GM21528 (cell line): Measurements from ENCODE around the gene C20orf204.
A peak's percentile ranks its signal among the peaks of the same experiment; 100 is the strongest.

ENCODE experiments used
- ATAC-seq: cut with Tn5 transposase; IDR thresholded peaks from one replicate; pipeline ENCODE4 v1.9.1; 2021; ENCODE audit warnings: mild to moderate bottlenecking, moderate library complexity; ENCODE audit not compliant: unreplicated experiment, low FRiP score

Gene C20orf204

GRCh38 chr20:64025826-64026412 is 10.1 kb upstream of the C20orf204 start:
- ATAC-seq, result no peak

- ATAC-seq, result no peak
Observed at GRCh38 chr20:64027981-64028685, 7.8 kb upstream of the C20orf204 start.

GRCh38 chr20:64029293-64030117 is 6.5 kb upstream of the C20orf204 start:
- no peak for ATAC-seq

DNA sequence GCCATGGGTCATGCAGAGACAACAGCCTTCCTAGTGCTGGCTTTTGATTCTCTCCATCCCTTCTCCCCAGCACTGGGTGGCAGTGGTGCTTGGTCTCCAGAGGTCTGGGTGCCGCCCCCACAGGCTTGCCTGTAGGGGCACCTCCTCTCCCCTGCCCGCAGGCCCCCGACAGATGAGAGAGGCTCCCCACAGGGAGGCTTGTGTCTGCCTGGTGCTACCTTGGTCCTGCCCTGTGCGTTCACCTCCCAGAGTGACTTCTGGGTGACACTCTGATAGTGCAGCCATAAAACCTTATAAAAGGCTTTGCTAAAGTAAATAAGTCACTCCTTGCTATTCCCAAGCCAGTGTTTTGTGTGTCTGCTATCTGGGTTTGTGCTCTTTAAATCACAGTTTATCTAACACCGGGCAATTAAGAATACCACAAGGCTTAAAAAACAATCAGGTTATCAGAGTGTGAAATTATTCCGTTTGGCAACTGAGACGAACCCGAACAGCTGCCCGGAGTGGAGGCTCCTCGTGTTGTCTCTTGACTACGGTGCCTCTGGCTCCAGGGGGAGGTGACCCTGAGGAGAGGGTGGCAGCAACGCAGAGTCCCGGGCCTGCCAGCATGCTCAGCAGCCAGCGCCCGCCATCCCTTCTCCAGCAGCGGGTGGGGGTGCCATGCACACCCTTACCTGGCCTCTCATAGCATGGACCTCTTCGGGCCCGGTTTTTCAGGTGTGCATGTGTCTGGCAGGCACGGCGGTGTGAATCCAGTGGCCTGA is 5.4 kb upstream of the C20orf204 start:
- ATAC-seq, result no peak

DNA sequence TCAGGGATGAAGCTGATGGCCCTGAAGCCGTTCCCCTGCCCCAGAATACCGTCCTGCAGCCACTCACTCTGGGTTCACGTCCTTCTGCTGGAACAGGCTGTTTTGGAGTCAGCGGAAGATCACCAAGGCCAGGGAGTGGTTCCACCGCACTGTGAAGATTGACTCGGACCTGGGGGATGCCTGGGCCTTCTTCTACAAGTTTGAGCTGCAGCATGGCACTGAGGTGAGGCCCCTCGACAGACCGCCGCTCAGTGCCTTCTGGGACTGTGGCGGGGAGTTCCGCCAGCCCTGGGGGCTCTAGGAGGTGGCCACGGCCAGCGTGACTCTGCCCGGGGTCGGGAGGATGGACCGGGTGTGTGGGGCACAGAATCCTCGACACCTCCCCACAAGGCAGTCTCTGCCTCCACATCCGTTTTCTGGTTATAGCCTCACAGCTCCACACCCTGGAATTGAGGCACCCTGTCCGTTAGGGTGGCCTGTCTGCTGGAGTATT is 4.1 kb upstream of the C20orf204 start:
- no peak for ATAC-seq

GRCh38 chr20:64032706-64033624 is 3.0 kb upstream of the C20orf204 start:
- no peak for ATAC-seq

GRCh38 chr20:64033981-64034493 is 1.9 kb upstream of the C20orf204 start:
- ATAC-seq, result no peak

GRCh38 chr20:64035066-64035932 is 683 bp upstream of the C20orf204 start:
- no peak for ATAC-seq

DNA sequence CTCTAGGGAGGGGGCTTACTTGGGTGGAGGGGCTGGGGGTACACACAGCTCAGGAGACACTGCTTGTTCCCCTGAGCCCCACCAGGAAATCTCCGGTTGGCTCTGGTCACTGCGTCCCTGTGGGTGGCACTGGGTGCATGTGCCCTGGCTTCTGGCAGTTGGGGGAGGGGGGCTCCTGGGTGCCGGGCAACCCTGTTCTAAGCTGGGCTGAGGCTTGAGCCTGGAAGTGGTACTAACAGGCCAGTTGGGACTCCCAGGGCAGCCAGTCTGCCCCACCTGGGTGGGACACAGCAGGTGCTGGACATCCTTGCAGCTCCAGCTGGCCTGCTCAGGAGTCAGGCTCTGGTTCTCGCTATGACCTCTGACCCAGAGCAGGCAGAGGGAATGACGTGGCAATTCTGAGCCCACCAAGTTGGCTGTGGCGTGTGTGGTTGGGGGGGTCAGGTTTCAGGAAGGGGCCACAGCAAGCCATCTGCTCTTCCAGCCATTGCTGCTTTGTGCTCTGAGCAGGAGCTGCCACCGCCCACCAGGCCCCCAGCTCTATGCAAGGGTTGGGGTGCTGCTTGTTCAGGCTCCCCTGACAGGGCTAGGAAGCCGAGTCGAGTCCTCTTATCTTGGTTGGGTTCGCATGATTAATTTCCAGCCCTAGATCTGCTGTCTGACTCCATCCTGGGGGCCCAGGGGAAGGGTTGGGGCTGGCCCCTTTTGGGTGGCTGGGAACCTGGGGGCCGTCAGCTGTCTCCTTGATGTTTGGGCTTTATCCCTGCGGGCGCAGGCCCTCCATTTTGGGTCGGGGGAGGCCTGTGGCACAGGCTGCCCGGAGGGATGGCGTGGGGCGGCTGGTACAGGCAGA is 590 bp downstream of the C20orf204 start:
- no peak for ATAC-seq

DNA sequence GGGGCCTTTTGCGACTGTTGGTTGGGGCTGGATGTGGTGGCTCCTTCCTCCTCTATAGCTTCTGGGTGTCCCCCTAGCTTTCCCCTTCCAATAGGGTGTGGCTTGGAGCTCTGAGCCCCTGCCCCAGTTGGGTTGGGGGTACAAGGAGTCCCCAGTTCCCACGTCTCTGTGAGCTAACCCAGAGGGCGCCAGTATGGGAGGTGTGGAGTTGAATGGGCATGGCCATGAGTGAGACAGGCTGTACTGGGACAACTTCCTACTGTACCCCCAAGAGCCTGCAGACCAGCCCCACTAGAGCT is 1.2 kb downstream of the C20orf204 start:
- no peak for ATAC-seq

GRCh38 chr20:64037498-64038213 is 1.7 kb downstream of the C20orf204 start:
- no peak for ATAC-seq

DNA sequence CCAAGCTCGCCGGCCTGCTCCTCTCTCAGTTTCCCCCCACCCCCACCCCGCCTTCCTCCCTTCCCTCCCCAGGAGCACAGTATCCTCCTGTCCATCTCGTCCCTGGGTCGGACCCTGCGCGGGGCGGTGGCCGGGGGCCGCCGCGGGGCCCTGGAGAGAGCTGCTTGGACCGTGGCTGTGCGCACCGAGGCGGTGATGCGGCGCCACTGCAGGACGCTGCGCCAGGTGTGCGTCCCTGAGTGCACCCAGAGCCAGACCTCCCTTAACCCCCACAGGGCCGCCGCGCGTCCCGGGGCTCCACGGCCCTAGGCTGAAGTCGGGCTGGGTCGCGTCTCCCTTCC is 2.2 kb downstream of the C20orf204 start:
- peak; percentile 18 for ATAC-seq

DNA sequence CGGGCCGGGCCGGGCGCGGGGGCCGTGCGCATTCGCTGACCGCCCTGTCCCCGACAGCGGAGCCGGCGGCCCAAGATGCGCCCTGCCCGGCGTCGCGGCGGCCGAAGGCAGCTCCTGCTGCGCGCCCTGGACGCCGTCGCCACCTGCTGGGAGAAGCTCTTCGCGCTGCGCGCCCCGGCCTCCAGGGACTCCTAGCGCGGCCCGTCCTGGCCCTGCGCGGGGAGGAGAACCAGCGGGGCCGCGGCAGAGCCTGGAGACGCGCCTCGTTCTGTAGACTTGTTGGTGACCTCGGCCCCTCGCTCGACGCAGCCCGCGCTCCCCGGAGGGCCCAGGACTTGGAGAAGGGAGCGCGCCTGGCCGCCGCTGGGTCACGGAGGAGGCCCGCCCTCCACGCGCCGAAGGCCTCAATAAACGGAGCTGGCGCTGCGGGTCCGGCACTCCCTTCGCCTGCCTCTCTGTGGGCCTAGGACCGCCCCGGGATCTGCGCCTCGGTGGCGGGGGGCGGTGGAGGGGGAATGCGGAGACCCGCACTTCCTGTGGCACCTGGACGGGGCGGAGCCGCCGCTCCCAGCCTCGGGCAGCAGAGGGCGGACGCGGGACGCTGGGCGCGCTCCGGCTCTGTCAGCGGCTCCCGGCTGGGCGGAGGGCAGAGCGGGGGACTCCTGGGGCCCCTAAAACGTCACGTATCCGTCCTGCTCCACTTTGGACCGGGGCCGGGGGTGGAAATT is 2.7 kb downstream of the C20orf204 start:
- ATAC-seq, result peak; percentile 58

DNA sequence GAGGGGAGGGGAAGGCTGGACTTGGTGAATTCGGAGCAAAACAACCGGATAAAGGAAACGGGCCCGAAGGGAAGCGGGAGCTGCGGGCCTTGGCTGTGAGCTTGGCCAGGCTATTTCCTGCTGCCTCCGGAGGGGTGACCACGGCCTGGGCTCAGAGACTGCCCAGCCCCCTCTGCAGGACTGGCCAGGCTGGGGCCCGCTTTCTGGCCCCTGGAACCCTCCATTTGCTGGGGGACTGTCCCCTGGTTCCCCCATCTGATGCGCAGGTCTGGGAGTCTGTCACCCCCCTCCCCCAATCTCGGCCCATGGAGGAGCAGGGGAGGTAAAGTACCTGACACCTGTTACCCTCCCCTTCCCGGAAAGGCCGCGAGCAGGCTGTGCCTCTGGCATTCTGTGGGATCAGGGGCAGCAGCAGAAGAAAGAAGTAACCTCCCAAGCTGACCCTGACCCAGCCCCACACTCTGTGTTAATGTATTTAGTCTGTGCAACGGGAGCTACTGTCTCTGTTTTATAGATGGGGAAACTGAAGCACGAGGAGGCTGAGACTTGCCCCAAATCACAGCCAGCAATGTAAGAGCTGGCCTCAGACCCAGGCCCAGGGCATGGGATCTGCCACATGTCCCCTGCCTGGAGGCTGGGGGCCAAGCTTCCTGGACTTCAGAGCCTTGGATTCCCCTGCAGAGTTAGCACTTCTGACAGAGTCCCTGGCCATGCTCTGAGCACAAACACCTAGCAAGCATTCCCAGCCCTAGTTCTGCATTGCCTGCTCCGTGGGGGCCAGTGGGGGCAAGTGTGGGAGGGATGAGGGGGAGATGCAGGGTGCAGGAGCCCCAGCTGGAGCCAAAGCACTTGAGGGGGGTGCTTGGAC is 3.5 kb downstream of the C20orf204 start:
- ATAC-seq, result no peak

- ATAC-seq, result no peak
Observed at GRCh38 chr20:64040231-64041039, 4.5 kb downstream of the C20orf204 start.
